K562 (cell line): ENCODE results near the gene TFRC. TPM values are rescaled to one million over a fixed set of nuclear protein-coding genes. Genes with fewer than 3 reads are reported as not detected.
A peak's percentile ranks its signal among the peaks of the same experiment; 100 is the strongest.

Experiments
- ARHGAP35 ChIP-seq: fragments of 450-650 bp; IDR thresholded peaks from 2 replicates; pipeline ENCODE4 v1.6.1; 2018; ENCODE audit not compliant: partially characterized antibody
- BACH1 ChIP-seq: fragments of 200-800 bp; sonication (Bioruptor generic); IDR thresholded peaks from 2 replicates; pipeline ENCODE4 v1.6.1; 2016; ENCODE audit warnings: missing genetic modification characterization, missing compliant biosample characterization
- CREBBP ChIP-seq: IDR thresholded peaks from one replicate; pipeline ENCODE4 v1.6.1; 2012; ENCODE audit warnings: low read depth, mild to moderate bottlenecking, control low read depth, inconsistent platforms, low read length
- DACH1 ChIP-seq: fragments of 450-650 bp; IDR thresholded peaks from 2 replicates; pipeline ENCODE4 v1.6.1; 2018; ENCODE audit not compliant: partially characterized antibody
- HDGF ChIP-seq: fragments of 450-650 bp; IDR thresholded peaks from 2 replicates; pipeline ENCODE4 v1.6.1; 2016
- HEY1 ChIP-seq: fragments of 250-450 bp; sonication (Bioruptor Pico); IDR thresholded peaks from 2 replicates; pipeline ENCODE4 v1.5.0; 2020; ENCODE audit warnings: mild to moderate bottlenecking, moderate library complexity, borderline replicate concordance
- POLR2AphosphoS5 ChIP-seq: IDR thresholded peaks from 2 replicates; pipeline ENCODE4 v1.6.1; 2011; ENCODE audit warnings: mild to moderate bottlenecking, low read depth, low read length, moderate library complexity; ENCODE audit not compliant: control insufficient read depth, insufficient read depth
- POLR2G ChIP-seq: fragments of 200-400 bp; formaldehyde crosslinking; IDR thresholded peaks from 2 replicates; pipeline ENCODE4 v1.6.1; 2017; ENCODE audit warnings: low read depth, mild to moderate bottlenecking, antibody characterized with exemption, low read length, moderate library complexity
- ZNF282 ChIP-seq: sonication (generic); formaldehyde crosslinking; IDR thresholded peaks from 2 replicates; pipeline ENCODE4 v1.8.1; 2023; ENCODE audit warnings: missing genetic modification reagents
- ZNF444 ChIP-seq: fragments of 250-450 bp; sonication (Bioruptor Pico); IDR thresholded peaks from 2 replicates; pipeline ENCODE4 v1.4.0; 2020; ENCODE audit warnings: mild to moderate bottlenecking, moderate library complexity
- polyA plus RNA-seq, 8 experiments: library from polyadenylated mRNA; depleted of rRNA in 4 of 8; stranded (reverse) in 5 of 8; unstranded in 3 of 8; fragments of >200 nt; fragmentation: Nextera tagmentation in 2 of 8; fragmentation: Illumina TruSeq in 1 of 8; extraction: Ambion mirVana in 2 of 8; extraction: Trizol in 1 of 8; gene quantifications; 2 replicates each; pipeline versions ENCODE4 v1.2.1 to v1.2.3, GENCODE V29; 2011 to 2014; ENCODE audit warnings: inconsistent platforms in 1 of 8, missing spikeins in 1 of 8
- total RNA-seq, 7 experiments: library from RNA; depleted of rRNA in 6 of 7; stranded (reverse); fragments of >200 nt in 6 of 7; fragmentation: Illumina TruSeq in 2 of 7; extraction: Trizol in 2 of 7; gene quantifications; 2 replicates each; pipeline versions ENCODE4 v1.2.1 to v1.2.3, GENCODE V29; 2011 to 2021; ENCODE audit warnings: low replicate concordance in 1 of 7
- TF ChIP-seq, protein P1 (sequence below): fragments of 250-450 bp; sonication (Bioruptor Pico); IDR thresholded peaks from 2 replicates; pipeline ENCODE4 v1.5.1; 2021; ENCODE audit warnings: mild to moderate bottlenecking
- TF ChIP-seq, protein P2 (sequence below): sonication (generic); formaldehyde crosslinking; IDR thresholded peaks from 2 replicates; pipeline ENCODE4 v1.8.0; 2022; ENCODE audit warnings: missing genetic modification reagents, mild to moderate bottlenecking, borderline replicate concordance
- TF ChIP-seq, protein P3 (sequence below): fragments of 450-650 bp; IDR thresholded peaks from 2 replicates; pipeline ENCODE4 v1.6.1; 2017; ENCODE audit warnings: antibody characterized with exemption, mild to moderate bottlenecking
- TF ChIP-seq, protein P4 (sequence below), 2 experiments: fragments of 450-650 bp in 1 of 2; sonication (generic) in 1 of 2; formaldehyde crosslinking in 1 of 2; IDR thresholded peaks in 1 of 2; conservative IDR thresholded peaks in 1 of 2; 2 replicates each; pipeline versions ENCODE4 v1.6.1 to v1.8.1; 2016 to 2023; ENCODE audit warnings: mild to moderate bottlenecking in 2 of 2, moderate library complexity in 2 of 2, inconsistent platforms in 1 of 2, missing genetic modification reagents in 1 of 2
- TF ChIP-seq, protein P5 (sequence below): fragments of 250-450 bp; sonication (Bioruptor Pico); IDR thresholded peaks from 2 replicates; pipeline ENCODE4 v1.8.0; 2021; ENCODE audit warnings: mild to moderate bottlenecking, moderate library complexity
- TF ChIP-seq, protein P6 (sequence below): IDR thresholded peaks from 3 replicates; pipeline ENCODE4 v1.6.1; 2011; ENCODE audit warnings: borderline replicate concordance, mild to moderate bottlenecking; ENCODE audit not compliant: insufficient read length, insufficient read depth

The TFRC gene
- total and polyA plus RNA-seq, 9 of the 15 experiments (the other 6 are each of a cell fraction or from before 2014, with no cell fraction given): 149 to 679 (median 332) TPM

DNA sequence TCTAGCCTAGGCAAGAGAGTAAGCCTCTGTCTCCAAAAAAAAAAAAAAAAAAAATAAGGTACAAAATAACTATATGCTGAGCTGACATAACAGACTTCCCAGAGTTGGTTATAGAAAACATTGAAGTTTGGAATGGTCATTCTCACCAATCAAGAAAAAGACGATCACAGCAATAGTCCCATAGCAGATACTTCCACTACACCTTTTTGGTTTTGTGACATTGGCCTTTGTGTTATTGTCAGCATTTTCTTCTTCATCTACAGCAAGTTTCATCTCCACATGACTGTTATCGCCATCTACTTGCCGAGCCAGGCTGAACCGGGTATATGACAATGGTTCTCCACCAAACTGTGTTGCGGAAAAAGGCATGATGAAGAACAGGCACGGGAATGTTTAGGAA, 6.9 kb downstream of the TFRC start (continued):
- TF ChIP-seq, protein P1, sequence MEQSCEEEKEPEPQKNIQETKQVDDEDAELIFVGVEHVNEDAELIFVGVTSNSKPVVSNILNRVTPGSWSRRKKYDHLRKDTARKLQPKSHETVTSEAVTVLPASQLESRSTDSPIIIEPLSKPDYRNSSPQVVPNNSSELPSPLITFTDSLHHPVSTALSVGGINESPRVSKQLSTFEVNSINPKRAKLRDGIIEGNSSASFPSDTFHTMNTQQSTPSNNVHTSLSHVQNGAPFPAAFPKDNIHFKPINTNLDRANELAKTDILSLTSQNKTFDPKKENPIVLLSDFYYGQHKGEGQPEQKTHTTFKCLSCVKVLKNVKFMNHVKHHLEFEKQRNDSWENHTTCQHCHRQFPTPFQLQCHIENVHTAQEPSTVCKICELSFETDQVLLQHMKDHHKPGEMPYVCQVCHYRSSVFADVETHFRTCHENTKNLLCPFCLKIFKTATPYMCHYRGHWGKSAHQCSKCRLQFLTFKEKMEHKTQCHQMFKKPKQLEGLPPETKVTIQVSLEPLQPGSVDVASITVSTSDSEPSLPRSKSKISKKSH: no peak
- TF ChIP-seq CREBBP (no peak), BACH1 (tag) (no peak), ZNF282 (CRISPR knock-in tag) (no peak), POLR2G (0 out of 2 replicates have a peak, but pooled peaks have one; percentile 24), ZNF444 (CRISPR knock-in tag) (no peak), HDGF (no peak), HEY1 (CRISPR knock-in tag) (no peak), POLR2AphosphoS5 (peak; percentile 43; the same call in 1 of the 2 replicates), ARHGAP35 (no peak), DACH1 (no peak)
- TF ChIP-seq, protein P2, sequence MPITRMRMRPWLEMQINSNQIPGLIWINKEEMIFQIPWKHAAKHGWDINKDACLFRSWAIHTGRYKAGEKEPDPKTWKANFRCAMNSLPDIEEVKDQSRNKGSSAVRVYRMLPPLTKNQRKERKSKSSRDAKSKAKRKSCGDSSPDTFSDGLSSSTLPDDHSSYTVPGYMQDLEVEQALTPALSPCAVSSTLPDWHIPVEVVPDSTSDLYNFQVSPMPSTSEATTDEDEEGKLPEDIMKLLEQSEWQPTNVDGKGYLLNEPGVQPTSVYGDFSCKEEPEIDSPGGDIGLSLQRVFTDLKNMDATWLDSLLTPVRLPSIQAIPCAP (CRISPR knock-in tag): no peak
- TF ChIP-seq, protein P3, sequence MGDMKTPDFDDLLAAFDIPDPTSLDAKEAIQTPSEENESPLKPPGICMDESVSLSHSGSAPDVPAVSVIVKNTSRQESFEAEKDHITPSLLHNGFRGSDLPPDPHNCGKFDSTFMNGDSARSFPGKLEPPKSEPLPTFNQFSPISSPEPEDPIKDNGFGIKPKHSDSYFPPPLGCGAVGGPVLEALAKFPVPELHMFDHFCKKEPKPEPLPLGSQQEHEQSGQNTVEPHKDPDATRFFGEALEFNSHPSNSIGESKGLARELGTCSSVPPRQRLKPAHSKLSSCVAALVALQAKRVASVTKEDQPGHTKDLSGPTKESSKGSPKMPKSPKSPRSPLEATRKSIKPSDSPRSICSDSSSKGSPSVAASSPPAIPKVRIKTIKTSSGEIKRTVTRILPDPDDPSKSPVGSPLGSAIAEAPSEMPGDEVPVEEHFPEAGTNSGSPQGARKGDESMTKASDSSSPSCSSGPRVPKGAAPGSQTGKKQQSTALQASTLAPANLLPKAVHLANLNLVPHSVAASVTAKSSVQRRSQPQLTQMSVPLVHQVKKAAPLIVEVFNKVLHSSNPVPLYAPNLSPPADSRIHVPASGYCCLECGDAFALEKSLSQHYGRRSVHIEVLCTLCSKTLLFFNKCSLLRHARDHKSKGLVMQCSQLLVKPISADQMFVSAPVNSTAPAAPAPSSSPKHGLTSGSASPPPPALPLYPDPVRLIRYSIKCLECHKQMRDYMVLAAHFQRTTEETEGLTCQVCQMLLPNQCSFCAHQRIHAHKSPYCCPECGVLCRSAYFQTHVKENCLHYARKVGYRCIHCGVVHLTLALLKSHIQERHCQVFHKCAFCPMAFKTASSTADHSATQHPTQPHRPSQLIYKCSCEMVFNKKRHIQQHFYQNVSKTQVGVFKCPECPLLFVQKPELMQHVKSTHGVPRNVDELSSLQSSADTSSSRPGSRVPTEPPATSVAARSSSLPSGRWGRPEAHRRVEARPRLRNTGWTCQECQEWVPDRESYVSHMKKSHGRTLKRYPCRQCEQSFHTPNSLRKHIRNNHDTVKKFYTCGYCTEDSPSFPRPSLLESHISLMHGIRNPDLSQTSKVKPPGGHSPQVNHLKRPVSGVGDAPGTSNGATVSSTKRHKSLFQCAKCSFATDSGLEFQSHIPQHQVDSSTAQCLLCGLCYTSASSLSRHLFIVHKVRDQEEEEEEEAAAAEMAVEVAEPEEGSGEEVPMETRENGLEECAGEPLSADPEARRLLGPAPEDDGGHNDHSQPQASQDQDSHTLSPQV: no peak
- TF ChIP-seq, protein P4, sequence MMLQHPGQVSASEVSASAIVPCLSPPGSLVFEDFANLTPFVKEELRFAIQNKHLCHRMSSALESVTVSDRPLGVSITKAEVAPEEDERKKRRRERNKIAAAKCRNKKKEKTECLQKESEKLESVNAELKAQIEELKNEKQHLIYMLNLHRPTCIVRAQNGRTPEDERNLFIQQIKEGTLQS (IDR thresholded peaks at IDR 0.05): no peak
- TF ChIP-seq, protein P4 (CRISPR knock-in tag; conservative IDR thresholded peaks at IDR 0.05): no peak
- TF ChIP-seq, protein P5, sequence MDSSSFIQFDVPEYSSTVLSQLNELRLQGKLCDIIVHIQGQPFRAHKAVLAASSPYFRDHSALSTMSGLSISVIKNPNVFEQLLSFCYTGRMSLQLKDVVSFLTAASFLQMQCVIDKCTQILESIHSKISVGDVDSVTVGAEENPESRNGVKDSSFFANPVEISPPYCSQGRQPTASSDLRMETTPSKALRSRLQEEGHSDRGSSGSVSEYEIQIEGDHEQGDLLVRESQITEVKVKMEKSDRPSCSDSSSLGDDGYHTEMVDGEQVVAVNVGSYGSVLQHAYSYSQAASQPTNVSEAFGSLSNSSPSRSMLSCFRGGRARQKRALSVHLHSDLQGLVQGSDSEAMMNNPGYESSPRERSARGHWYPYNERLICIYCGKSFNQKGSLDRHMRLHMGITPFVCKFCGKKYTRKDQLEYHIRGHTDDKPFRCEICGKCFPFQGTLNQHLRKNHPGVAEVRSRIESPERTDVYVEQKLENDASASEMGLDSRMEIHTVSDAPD (CRISPR knock-in tag): no peak
- TF ChIP-seq, protein P6, sequence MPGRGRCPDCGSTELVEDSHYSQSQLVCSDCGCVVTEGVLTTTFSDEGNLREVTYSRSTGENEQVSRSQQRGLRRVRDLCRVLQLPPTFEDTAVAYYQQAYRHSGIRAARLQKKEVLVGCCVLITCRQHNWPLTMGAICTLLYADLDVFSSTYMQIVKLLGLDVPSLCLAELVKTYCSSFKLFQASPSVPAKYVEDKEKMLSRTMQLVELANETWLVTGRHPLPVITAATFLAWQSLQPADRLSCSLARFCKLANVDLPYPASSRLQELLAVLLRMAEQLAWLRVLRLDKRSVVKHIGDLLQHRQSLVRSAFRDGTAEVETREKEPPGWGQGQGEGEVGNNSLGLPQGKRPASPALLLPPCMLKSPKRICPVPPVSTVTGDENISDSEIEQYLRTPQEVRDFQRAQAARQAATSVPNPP: no peak
